NCI-H1694 treated with DMSO at 0.1 percent for 48 hours (cell line): ENCODE data around the gene TPCN2.
A peak's percentile ranks its signal among the peaks of the same experiment; 100 is the strongest.
"Not testable (repeated sequence)": the region's sequence is repeated elsewhere in the genome, so short reads cannot be mapped to it uniquely, and the experiment has no call there.

Source experiments
- DNase-seq: peaks from one replicate; lab custom pipeline; 2025; lab: John Stamatoyannopoulos, UW

TPCN2 gene

DNA sequence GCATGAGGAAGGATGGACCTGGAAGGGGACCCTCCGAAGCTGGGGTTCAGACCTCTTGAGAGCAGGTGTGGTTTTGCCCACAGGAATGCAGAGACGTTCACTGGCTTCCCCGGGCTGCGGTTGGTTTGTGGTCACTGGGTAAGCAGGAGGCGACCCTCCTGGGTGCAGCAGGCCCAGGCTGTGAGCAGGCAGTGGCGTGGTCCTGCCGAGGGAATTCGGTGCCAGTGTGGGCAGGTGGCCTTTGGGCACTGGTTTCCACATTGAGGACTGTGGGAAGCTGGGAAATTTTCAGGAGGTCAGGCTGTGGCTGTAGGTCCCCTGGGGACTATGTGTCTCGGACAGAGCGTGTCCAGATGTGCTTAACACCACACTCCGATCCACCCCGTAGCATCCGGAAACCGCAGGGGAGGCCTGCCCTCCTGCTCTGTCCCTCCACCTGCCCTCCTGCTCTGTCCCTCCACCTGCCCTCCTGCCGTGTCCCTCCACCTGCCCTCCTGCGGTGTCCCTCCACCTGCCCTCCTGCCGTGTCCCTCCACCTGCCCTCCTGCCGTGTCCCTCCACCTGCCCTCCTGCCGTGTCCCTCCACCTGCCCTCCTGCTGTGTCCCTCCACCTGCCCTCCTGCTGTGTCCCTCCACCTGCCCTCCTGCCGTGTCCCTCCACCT is 27.5 kb downstream of the TPCN2 start:
- DNase-seq: no peak

DNA sequence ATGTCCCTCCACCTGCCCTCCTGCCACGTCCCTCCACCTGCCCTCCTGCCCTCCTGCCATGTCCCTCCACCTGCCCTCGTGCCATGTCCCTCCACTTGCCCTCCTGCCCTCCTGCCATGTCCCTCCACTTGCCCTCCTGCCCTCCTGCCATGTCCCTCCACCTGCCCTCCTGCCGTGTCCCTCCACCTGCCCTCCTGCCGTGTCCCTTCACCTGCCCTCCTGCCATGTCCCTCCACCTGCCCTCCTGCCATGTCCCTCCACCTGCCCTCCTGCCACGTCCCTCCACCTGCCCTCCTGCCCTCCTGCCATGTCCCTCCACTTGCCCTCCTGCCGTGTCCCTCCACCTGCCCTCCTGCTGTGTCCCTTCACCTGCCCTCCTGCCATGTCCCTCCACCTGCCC is 28.2 kb downstream of the TPCN2 start:
- DNase-seq: not testable (repeated sequence)

DNA sequence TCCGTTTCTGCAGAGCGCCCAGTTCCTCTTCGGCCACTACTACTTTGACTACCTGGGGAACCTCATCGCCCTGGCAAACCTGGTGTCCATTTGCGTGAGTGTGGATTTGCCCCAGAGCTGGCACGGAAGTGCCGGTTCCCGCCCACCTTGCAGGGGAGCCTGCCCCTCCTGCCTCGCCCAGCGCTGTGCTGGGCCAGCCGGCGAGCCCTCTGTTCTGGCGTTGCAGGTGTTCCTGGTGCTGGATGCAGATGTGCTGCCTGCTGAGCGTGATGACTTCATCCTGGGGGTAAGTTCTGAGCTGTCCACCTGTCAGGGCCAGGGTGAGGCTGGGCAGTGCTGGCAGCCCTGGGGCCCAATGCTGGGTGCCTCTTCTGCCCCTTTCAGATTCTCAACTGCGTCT is 29.8 kb downstream of the TPCN2 start:
- DNase-seq: no peak

DNA sequence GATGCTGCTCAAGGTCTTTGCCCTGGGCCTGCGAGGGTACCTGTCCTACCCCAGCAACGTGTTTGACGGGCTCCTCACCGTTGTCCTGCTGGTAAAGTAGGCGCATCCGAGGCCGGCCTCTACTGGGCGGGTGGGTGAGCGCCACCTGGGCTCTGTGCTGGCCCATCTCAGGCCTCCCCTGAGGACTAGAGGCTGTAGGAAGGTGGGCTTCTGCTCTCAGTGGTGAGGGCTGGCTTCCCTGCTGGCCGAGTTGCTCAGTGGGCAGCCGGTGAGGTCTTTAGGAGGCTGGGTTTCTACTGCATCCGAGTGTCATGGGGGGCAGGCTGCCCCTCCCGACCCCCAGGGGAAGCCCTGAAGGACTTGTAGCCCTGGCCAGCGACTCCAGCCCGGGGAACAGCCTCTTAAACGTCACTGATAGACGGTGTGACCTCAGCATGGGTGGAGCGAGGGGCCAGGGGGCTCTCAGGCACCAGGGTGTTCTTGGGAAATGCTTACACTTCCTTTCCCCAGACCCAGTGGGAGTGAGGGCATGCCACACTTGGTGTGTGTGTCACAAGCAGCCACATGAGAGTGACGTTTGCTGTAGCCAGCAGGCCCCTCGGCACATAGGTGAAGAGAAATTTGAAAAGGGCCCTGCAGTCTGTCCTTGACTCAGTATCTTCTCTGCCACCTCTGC is 30.3 kb downstream of the TPCN2 start:
- DNase-seq: no peak

DNA sequence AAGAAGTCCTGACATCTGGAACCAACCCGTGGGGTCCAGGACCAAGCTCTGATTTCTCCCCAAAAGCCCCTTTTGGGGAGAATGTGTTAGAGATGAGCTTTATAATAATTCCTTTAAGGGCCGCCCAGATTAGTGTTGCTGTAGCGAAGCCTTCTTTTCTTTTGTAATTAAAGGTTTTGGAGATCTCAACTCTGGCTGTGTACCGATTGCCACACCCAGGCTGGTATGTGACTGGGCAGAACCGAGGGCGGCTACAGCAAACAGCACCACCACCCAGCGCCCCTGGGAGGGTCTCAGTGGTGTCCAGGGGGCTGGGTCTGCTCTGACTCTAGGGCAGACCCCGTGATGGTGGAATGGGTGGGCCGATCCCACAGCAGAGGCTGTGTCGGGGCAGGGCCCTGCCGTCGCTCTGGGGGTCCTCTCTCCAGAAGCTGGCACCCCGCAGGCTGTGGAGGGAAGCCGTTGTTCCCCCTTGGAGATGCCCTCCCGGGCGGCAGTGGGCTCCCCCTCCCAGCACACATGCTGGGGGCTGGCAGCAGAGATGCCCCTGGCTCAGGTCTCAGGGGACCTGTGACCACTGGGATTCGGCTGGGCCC is 31.0 kb downstream of the TPCN2 start:
- no peak for DNase-seq

DNA sequence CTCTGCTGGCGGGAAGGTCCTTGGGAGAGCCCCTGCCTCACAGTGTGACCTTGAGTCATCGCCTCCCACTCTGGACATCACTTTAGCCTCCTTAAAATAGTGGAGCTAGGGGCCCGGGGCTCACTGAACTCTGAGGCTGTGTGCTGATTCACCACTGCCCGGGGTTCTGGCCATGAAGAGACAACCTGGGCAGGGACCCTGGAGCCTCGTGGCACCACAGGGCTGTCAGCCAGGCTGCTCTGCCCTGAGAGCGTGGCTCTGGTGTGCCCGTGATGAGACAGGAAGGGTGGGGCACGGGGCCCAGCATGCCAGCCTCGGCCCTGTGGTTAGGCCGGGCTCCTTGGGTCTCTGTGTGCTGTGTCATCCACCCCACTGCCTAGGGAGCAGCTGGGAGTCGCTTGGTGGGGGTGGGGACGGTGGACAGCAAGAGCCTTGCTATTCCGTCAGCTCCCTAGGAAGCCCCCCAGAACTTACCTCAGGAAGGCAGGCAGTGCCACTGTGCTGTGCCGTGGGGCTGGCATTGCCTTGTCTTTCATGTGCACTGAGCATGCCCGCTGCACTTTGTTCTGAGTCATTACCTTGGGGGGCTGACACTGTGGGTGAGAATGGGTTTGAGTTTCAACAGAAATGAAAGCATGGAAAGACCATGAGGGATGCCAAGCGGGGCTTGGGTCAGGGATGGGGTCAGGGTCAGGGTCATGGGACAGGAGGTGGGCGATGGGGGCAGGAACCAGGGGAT is 31.7 kb downstream of the TPCN2 start:
- DNase-seq: no peak

DNA sequence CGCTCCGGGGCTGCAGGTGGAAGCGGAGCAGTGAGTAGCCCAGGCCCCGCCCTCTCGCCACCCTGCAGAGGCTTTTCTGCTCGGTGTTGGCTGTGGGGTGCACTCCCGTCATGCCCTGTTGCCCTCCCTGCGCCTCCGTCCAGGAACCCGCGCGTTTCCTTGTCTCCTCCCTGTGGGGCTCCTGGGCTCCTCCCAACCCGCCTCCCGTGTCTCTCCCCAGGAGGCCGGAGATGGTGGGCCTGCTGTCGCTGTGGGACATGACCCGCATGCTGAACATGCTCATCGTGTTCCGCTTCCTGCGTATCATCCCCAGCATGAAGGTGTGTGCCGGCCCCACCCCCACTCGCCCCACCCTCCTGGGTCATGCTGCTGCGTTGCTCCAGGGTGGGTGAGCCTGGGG is 32.4 kb downstream of the TPCN2 start:
- DNase-seq: no peak

DNA sequence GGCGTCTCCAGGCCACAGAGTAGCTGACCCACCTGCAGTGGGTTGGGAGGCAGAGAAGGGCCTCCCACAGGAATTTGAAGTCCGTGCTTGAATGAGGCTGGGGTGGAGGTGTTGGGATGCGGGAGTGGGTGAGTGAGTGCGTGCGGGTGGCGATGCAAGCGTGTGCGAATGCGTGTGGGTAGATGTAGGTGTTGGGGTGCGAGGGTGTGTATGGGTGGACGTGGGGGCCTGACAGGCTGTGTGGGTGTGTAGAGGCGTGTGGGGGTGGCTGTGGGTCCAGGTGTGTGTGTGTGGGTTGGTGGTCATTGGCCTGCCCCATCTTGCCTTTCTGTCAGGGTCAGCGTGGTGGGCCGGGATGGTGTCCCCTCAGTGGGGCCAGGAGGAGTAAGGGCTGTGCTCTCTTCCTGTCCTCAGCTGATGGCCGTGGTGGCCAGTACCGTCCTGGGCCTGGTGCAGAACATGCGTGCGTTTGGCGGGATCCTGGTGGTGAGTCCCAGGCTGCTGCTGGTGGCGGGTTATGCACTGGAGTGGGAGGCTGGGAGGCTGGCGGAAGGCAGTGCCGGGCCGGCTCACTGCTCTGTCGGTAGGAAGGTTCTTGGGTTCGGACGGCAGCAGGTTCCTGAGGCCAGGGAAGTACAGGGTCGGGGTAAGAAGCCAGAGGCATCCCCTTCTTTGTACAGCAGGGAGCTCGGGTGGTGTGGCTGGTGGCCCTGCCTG is 35.0 kb downstream of the TPCN2 start:
- no peak for DNase-seq

DNA sequence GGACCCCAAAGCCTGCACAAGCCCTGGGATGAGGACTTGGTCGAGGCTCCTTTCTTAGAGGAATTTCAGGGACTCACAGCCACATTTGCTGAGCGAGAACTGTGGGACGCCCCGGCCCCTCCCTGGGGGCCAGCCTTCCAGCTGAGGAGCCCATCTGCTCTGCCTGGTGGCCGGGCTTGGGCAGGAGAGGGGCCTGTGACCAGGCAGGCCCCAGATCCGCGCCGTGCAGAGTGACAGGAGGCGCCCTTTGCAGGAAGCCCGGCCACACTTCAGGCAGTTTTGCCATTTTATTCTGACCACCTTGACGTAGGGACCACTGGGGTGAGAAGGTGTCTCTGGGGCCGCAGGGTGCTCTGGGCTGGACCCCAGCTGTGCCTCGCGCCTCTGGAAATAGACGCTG is 35.6 kb downstream of the TPCN2 start:
- no peak for DNase-seq

DNA sequence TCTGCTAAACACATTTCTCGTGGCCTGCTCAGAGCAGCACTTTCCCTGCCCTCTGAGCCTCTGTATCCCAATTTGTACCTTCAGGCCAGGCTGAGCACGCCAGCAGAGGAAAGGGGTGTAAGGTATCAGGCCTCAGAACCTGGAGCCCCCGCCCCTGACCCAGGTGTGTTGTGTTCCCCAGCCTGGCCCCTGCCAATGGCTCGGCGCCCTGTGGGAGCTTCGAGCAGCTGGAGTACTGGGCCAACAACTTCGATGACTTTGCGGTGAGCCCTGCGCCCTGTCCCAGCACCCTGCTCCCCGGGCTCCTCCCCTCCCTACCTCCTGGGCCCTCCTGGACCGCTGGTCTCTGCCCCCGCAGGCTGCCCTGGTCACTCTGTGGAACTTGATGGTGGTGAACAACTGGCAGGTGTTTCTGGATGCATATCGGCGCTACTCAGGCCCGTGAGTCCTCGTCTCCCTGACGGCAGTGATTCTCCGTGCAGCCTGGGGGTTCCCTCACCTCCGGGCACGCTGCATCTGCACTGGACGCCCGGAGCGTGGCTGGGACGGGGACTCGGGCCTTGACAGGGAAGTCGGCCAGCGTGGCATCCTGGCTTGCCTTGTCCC is 36.9 kb downstream of the TPCN2 start:
- no peak for DNase-seq

DNA sequence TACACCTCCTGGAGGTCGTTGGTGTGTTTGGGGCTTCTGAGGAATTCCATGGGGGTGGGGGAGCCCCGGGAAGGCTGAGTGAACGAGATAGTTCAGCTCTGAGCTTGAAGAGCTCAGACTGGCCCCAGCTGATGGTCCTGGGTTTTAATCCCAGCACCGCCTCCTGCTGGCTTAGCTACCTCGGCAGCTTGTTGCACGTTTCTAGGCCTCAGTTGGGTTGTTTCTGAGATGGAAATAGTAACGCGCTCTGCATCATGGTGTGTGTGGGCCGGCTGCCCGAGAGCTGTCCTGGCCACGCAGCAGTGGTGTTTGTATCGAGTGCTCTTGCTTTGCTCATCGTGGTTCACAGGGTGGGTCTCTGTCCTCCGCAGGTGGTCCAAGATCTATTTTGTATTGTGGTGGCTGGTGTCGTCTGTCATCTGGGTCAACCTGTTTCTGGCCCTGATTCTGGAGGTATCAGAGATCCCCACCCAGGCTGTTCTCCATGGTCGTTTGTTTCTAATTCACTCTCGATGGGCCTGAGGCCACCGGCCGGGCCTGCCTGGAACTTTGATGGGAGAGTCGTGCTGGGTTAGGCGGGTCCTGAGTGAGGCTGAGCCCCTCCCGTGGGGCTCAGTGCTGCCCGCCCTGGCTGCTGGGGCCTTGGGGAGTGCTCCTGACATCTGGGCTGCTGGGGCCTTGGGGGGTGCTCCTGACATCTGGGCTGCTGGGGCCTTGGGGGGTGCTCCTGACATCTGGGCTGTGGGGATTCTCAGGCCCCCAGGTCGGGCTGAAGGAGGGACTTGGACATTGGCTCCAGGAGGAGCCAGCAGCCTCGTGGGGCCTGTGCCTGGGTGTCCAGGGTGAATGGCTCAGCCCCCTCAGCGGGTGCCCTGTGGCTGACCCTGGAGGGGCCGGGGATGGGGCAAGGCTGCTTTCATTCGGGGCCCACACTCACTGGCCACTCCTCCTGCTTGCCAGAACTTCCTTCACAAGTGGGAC is 37.7 kb downstream of the TPCN2 start:
- DNase-seq: no peak

DNA sequence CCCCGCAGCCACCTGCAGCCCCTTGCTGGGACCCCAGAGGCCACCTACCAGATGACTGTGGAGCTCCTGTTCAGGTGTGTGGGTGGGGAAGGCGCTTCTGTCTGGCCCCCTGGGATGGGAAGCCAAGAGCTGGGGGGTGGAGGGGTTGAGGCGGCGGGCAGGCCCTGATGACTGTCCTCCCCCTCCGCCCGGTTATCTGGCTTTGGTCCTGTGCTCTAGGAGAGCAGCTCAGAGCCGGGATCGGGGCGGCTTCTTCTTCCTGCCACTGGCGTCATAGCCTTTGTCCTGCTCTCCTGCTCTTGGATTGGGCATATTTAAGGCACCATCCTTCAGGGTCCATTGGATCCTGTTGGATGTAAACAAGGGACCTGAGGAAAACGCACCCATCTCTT is 38.4 kb downstream of the TPCN2 start:
- no peak for DNase-seq

DNA sequence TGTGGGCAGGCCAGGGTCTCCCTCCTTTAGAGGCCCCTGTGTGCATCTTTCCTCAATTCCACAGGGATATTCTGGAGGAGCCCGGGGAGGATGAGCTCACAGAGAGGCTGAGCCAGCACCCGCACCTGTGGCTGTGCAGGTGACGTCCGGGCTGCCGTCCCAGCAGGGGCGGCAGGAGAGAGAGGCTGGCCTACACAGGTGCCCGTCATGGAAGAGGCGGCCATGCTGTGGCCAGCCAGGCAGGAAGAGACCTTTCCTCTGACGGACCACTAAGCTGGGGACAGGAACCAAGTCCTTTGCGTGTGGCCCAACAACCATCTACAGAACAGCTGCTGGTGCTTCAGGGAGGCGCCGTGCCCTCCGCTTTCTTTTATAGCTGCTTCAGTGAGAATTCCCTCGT is 39.1 kb downstream of the TPCN2 start:
- DNase-seq: no peak

DNA sequence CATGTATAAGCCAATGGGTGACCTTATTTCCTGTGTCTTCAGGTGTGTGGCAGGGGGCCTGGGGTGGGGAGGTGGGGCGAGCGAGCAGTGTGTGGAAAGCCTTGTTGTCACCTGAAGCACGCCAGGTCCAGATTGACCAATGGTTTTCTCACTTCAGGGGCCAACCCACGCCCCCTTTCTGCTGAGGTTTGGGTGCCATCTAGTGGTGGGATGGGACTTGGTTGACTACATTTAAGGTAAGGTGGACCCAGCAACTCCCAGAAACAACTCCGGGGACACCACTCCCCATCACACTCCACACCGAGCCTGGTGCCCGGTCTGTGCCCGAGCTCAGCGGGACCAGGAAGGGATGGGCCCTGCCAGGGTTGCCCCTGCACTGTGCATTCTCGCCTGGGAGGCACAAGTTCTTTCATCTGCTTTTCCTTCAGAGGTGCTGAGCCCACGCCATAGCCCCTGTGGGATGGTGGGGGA is 40.0 kb downstream of the TPCN2 start:
- DNase-seq: peak; percentile 17

DNA sequence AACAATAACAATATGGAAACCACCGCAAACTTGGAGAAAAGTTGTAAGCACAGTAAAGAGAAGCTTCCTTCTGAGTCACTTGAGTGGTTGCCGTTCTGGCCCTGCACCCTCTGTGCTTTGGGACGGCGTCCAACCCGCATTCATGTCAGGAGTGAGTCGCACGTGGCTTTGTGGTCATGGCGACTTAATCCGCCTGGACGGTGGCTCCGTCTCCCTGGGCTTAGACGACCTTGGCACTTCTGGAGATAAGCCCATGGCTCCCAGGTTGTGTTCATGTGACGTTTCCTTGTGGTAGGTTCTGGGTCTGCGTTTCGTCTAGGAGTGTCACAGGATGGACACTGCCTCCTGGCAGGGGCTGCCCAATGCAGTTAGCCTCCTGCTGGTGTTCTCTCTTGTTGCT is 40.5 kb downstream of the TPCN2 start:
- DNase-seq: no peak

DNA sequence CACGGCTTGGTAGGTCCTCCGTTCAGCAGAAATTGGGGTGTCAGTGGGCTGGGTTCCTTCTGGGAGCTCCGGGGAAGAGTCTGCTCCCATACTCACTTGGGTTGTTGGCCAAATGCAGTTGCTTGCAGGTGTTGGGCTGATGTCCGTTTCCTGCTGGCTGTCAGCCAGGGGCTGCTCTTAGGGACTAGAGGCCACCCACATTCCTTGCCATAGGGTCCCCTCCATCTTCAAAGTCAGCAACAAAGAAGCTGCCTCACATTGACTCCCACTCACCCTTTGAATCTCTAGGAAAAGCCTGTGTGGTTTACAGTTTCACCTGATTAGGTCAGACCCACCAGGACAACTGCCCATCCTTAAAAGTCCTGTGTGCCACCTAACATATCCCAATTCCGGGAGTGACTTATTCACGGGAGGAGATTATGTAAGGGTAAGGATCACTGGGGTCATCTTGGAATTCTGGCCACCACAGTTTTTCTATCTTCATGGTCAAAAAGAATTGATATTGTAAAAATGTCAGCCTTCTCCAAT is 43.0 kb downstream of the TPCN2 start:
- no peak for DNase-seq

DNA sequence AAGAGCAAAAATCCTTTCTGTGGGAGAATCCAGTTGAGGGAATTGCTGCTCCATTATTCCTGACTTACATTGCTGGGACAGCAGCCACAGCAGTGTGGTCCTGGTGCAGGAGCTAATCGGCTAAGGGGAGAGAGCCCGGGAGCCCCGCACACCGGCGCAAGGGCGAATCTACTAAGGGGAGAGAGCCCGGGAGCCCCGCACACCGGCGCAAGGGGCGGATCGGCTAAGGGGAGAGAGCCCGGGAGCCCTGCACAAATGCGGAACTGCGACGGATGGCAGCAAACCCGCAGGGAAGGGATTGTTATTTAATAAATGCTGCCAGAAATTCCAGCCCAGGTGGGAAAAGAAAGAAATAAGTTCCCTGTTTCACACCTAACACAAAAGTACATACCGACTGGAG is 43.5 kb downstream of the TPCN2 start:
- no peak for DNase-seq

DNA sequence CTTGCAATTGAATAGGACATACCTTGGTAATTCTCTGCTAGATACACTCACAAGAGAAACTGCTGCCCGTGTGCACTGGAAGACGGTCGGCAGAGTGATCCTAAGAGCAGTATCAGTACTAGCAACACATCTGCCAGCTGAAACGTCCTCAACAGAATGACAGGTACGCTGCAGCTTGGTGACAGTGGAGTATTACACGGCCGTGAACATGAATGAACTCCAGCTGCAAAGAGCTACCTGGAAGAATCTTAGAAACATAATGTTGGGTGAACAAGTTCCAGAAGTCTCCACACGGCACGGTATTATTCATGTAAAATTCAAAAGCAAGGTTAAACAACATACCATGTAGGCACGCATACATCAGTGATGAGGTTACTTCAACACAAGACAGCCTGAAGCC is 44.4 kb downstream of the TPCN2 start:
- DNase-seq: no peak

DNA sequence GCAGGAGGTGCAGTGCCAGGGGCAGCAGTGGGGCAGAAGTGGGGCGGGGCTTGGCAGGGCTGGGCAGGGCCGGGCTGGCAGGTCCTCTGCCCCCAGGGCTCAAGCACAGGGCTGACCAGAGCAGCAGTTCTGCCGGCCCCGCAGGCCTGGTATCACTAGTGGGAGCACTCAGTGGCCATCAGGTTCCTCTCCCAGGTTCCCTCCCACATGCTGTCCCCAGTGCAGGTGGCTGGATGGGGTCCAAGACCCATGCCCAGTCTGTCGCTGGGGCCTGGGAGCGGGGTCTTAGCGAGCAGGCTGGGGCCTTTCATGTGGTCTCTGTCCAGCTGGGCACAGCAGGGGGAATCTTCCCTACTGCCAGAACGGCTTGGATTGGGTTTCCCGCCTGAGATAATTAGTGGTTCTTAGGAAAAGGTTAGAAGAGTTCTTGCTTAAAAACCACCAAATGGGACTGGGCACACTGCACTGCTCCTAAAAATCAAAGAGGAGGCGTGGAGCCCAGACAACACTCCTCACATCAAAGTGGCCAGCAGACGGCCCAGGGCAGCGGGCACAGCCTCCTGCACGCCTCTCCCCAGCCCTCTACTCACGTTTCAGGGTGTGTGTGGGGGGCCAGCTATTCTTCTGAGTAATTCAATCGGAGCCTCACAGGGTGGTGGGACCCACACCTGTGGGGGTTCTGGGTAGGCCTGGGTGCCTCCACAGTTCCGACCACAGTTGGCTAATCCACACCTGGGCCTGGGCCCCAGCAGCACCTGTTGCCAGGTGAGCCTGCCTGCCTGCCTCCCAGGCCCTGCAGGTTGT is 45.6 kb downstream of the TPCN2 start:
- no peak for DNase-seq

DNA sequence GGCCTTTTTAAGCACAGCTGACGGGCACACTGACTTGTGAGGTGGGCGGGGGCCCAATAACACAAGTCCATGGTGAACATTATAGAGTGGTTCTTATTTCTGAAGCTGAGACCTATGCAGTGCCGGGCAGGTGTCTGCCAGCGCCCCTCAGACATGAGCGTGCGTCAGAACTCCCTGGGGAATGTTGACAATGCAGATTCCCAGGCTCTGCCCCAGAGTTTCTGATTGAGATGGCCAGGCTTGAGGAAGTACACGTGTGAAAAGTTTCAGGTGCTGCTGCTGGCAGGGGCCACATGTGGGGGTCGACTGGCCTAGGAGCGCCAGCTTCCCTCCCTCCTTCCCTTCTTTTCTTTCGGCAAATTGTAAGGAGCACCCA is 46.2 kb downstream of the TPCN2 start:
- no peak for DNase-seq
